Occipital lobe (tissue), 2 donors: ENCODE data around the gene CASKIN2. TPM values are rescaled to one million over a fixed set of nuclear protein-coding genes. Genes with fewer than 3 reads are reported as not detected.

ENCODE experiments used
- DNase-seq: peaks from one replicate; lab custom pipeline; 2025; lab: John Stamatoyannopoulos, UW
- total RNA-seq: library from RNA; depleted of rRNA; stranded (reverse); fragments of >200 nt; gene quantifications from one replicate; pipeline ENCODE4 v1.2.3, GENCODE V29; 2014

Gene CASKIN2
- total RNA-seq, 1 donor from 2014 or later, result 4.8 TPM

GRCh38 chr17:75505152-75505409 is 10.3 kb downstream of the CASKIN2 start:
- DNase-seq, result no peak

DNA sequence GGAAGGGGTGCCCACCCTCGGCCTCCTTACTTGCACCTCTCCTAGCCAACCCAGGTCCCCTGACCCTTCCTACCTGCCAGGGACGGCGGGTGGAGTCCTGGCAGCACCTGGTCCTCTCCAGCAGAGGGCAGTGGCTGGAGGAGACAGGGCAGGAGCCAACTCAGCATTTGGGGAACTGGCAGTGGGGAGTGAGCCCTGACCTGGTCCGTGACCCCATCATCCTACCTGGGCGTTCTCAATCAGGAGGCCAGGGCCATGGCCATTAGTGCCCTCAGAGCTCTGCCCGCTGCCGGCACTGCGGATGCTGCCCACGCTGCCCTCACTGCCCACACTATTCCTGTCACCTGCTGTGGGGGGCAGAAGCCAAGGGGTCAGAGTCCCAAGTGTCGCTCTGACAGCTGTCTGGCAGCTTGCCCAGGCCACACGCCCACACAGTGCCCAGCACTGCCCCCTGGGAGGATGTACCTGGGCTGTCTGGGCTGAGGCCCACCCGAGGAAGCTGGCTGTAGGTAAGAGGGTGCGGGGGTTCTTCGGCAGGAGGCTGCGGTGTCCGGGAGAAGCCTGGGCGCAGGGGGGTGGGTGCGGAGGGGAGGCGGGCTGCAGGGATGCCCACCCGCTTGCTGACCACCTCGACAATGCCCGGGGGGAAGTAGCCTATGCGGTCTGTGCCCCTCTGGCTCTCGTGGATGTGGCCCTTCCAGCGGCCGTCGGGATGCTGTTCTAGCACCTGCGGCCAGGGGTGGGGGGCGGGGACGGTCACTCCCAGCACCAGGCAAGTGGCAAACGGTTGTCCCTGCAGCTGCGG is 10.8 kb downstream of the CASKIN2 start:
- DNase-seq, result no peak

GRCh38 chr17:75503976-75504346 is 11.4 kb downstream of the CASKIN2 start:
- DNase-seq, result no peak

DNA sequence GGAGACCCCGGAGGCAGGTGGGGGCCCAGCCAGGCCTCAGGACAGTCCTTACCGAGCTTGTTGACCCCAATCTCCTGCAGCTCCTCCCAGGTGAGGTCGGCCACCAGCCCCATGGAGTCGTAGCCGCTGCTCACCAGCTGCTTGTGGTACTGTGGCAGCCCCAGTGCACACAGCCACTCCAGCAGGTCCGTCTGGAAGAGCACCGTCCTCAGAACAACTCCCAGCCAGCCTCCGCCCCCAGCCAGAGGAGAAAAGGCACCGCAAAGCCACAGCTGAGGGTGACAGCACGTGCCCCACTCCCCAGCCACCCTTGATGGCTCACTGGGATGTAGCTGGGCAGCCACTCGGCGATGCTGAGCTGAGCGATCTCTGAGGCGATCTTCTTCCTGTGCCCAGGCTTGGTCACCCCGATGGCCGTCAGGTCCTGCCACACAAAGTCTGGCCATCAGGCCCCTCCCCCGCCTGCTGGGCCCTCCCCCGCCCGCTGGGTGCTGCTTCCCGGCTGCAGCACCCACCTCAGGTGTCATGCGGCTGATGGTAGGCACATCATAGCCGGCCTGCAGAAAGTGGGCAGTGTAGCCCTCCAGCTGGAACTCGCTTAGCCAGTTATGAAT is 11.9 kb downstream of the CASKIN2 start:
- no peak for DNase-seq

DNA sequence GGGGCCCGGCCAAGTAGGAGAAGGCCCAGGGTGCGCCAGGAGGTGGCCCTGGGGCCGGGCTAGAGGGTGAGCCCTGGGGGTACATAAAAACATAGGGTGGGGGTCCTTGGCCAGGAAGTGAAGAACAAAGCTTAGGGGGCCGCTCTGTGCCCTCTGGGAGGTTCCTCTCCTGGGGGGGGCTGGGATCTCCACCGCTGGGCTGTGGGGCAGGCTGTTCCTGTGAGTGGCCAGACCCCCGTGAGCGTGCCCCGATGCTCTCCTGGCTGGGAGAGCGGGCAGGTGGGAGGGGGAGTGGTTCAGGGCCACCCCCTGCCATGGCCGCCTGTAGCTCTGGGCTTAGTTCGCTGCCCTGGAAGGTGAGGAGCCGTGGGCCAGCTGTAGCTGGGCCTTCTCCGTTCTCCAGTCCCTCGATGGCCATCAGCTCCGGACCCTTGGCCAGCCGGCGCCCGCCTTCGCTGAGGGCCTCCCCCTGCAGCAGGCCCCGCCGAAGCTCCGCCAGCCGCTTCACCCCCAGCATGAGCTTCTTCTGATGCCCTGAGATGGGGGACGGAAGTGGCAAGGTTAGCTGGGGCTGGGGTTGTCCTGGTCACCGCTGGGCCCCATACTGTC is 12.5 kb downstream of the CASKIN2 start:
- no peak for DNase-seq

DNA sequence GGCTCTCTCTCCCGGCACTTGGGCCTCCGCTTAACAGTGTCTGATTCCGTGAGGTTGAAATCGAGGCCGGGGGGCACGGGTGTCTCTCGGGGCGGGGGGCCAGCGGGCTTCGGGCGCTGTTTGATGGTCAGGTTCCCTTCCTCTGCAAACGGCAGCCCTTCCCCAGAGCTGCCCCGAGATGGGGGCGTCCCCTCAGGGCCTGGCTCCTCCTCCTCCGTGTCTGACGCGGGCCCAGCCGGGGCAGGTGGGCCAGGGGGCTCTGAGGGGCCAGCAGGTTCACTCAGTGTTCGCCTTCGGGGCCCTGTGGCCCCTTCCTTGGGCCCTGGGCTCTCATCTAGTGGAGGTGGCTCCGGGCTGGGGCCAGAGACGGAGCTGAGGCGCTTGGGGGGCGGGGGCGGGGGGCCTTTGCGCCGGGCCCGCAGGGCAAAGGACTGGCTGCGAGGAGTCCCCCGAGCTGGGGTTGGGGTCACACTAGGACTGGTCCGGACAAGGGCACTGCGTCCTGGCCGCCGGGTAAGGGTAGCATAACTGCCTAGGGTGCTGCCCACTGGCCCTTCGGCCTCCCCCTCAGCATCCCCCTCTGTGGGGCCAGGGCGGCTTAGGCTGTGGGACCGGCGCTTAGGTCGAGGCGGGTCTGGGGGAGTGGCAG is 13.1 kb downstream of the CASKIN2 start:
- no peak for DNase-seq

DNA sequence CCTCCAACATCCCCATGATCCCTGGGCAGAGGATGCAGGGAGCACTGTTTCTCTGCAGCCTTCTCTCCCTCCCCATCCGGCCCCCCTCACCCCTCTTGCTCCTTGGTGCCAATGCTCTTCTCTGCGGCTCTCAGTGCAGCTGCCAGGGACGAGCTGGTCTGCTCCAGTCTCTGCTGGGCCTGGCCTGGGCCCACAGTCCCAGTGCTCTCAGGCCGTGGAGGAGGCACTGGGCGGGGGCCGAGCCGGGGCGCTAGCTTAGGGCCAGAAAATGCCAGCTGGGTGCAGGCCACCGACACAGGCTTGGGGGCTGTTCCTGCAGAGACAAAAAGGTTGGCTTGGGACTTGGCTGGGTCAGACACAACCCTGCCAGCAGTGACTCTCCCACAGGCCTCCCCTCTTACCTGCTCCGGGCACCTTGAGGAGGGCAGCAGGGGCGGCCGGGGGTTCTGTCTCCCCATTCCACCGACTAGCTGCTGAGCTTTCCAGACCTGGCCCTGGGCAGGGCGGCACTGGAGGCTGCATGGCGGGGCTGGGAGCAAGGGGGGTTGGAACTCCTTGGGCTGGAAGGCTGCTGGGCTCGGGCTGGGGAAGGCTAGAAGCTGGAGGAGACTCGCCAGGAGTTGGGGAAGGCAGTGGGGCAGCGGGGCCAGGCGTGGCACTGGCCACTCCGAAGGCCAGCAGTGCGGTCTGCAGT is 13.8 kb downstream of the CASKIN2 start:
- DNase-seq, result peak; percentile 39

DNA sequence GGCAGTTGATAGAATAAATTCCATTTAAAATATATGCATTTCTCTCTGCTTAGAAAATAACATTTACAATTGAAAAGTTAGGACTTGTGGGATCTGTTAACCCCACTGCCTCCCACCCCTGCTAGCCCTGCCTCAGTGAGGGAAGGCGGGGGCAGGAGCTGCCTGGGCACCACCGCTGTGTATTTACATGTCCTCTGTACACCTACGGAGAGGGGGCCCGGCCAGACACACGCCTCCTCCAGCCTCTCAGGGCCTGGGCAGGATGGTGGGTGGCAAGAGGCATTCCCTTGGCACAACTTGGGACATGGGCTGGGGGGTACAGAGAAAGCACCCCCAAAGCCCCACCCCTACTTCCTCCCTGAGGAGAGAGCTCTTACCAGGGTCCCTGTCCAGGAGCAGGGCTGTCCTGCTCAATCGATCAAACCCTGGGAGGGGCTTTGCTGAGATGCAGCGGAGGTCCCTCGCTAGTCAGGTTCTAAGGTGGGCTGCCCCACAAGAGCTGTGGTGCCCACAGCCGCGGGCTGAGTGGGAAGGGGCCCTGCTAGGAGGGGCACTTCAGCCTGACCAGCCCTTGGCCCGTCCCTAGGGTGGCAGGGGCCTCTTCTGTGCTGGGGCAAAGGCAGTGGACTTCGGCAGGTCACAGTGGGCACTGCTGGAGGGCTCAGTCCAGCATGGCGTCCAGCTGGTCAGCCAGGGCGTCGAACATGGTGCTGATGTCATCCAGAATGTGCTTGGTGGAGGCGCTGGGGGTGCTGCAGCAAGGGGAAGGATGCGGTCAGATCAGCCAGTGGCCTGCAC is 14.7 kb downstream of the CASKIN2 start:
- no peak for DNase-seq

DNA sequence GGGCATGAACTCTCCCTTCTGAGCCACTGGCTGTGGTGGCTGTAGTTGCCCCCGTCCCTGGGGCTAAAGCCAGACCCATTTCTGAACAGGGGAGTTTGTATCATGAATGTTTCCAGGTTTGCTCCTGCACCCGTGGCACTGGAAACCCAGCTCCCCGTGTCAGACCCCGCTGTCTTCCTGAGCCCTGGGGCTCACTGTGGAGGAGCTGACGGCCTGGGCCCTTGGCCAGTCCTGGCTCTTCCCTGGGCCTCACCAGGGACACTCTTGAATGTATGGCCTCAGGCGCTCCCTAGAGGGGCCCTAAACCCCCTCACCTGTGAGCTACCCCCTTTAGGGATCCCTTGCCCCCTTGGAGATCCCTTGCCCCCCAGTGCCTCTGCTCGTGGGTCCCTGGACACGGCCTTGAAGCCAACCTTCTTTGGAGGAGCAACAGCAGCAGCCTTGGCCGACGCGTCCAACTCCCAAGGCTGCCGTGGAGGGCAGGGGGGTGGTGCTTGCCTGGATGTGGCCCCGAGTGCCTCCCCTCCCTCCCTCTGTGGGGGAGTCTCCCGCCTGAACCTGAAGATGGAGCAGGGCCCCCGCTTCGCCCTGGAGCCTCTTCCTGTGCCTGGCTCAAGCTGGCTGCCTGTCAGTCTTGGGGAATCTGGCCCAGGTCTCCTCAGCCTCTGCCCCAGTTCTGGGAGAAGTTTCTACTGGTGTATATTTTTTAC is 15.9 kb downstream of the CASKIN2 start:
- DNase-seq, result no peak

DNA sequence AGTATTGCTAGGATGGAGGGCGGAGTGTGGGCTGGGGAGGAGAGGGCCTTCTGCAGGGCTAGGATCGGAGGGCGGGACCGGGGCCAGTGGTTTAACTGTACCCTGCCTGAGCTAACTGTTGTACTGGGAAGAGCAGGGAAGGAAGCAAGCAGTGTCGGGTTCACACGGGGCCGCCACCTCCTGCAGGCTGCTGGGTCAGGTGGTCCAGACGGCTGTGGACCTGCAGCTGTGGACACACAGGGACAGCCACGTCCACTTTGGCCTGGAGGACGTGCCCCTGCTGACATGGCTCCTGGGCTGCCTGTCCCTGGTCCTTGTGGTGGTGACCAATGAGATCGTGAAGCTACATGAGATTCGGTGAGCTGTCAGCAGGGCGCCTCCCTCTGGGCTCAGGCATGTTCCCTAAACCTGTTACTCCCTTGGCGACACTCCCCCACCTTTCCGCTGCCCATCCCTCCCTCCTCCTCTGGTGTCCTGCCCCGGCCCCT is 16.6 kb downstream of the CASKIN2 start:
- DNase-seq, result no peak

DNA sequence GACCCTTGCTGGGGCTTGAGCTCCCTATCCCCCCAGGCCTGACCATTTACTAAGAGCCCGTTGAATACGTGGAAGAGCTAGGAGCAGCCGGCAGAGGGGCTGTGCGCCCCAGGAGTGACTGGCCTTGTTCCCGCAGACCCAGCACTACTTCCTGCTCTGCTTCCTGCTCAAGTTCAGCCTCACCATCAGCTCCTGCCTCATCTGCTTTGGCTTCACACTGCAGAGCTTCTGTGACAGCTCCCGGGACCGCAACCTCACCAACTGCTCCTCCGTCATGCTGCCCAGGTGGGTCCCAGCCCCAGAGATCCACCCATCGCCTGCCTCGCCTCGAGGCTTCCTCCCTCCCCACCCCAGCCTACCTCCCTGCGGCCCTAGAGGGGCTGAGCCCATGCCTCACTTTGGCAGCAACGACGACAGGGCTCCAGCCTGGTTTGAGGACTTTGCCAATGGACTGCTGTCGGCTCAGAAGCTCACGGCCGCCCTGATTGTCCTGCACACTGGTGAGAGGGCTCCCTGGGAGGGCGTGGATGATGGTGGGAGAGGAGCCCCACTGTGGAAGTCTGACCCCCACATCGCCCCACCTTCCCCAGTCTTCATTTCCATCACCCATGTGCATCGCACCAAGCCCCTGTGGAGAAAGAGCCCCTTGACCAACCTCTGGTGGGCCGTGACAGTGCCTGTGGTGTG is 17.2 kb downstream of the CASKIN2 start:
- DNase-seq, result no peak

- no peak for DNase-seq
These were observed 19.3 kb downstream of the CASKIN2 start for GRCh38 chr17:75496005-75496404.

DNA sequence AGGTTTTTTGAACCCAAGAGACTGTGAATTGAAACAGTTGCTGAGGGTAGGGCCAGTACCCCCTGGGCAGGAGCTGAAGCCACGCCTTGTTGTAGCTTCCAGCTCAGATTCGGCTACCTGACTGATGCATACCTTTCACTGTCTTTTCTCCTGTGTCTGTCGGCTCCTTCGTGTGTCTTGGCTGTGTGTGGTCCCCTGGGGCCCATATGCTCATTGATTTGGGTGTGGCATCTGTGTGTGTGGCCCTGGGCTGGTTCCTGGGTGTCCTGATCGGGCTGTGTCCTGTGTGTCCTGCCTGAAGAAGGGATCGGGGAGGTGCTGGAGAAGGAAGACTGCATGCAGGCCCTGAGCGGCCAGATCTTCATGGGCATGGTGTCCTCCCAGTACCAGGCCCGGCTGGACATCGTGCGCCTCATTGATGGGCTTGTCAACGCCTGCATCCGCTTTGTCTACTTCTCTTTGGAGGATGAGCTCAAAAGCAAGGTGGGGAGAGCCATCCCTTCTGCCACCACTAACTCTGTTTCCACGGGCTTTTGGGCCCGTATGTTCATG is 20.9 kb downstream of the CASKIN2 start:
- no peak for DNase-seq

DNA sequence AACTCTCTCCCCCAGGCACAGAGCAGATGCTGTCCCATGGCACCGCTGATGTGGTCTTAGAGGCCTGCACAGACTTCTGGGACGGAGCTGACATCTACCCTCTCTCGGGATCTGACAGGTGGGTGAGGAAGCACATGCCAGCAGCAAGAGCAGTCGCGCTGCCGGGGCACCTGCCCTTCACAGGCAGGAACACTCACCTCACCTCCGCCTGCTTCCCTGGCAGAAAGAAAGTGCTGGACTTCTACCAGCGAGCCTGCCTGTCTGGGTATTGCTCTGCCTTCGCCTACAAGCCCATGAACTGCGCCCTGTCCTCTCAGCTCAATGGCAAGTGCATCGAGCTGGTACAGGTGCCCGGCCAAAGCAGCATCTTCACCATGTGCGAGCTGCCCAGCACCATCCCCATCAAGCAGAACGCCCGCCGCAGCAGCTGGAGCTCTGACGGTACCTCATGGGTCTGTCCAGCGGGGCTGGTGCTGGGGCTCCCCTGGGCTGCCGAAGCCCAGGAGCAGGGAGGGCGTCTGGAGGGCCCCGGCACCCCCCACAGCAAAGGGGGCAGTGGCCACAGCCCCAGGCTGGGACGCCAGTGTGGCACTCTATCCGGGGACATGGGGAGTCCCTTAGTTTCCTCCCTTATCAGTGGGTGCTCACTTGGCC is 21.7 kb downstream of the CASKIN2 start:
- DNase-seq, result no peak

- DNase-seq, result no peak
These were observed 22.7 kb downstream of the CASKIN2 start for GRCh38 chr17:75492555-75493168.

- no peak for DNase-seq
These were observed 23.7 kb downstream of the CASKIN2 start for GRCh38 chr17:75491680-75492079.

- DNase-seq, result no peak
These were observed 24.2 kb downstream of the CASKIN2 start for GRCh38 chr17:75490953-75491649.
